GM18505 (cell line): Measurements from ENCODE around the gene SHROOM3.

Experiments used
- ATAC-seq: cut with Tn5 transposase; IDR thresholded peaks from one replicate; pipeline ENCODE4 v1.9.1; 2021; ENCODE audit not compliant: unreplicated experiment
- POLR2A ChIP-seq: IDR thresholded peaks from 4 replicates; pipeline ENCODE4 v1.6.1; 2011; ENCODE audit warnings: borderline replicate concordance; ENCODE audit not compliant: insufficient read depth, insufficient read length; ENCODE audit errors: extremely low read depth

The SHROOM3 gene

GRCh38 chr4:76564123-76564915 lies 129.3 kb downstream of the SHROOM3 start:
- TF ChIP-seq POLR2A, result no peak
- ATAC-seq, result no peak

GRCh38 chr4:76568262-76568661 lies 133.2 kb downstream of the SHROOM3 start:
- no peak for ATAC-seq
- no peak for TF ChIP-seq POLR2A

- ATAC-seq, result no peak
- no peak for TF ChIP-seq POLR2A
Observed at GRCh38 chr4:76569225-76569624, 134.2 kb downstream of the SHROOM3 start.

GRCh38 chr4:76569706-76570105 lies 134.7 kb downstream of the SHROOM3 start:
- no peak for ATAC-seq
- TF ChIP-seq POLR2A, result no peak

GRCh38 chr4:76570141-76570973 lies 135.3 kb downstream of the SHROOM3 start:
- ATAC-seq, result no peak
- TF ChIP-seq POLR2A, result no peak

GRCh38 chr4:76571274-76571673 lies 136.2 kb downstream of the SHROOM3 start:
- no peak for ATAC-seq

GRCh38 chr4:76572224-76572623 lies 137.2 kb downstream of the SHROOM3 start:
- ATAC-seq, result no peak
- no peak for TF ChIP-seq POLR2A

More at GRCh38 chr4:76571274-76571673, 136.2 kb downstream of the SHROOM3 start:
- TF ChIP-seq POLR2A, result no peak

GRCh38 chr4:76576824-76577223 lies 141.8 kb downstream of the SHROOM3 start:
- no peak for ATAC-seq
- no peak for TF ChIP-seq POLR2A

GRCh38 chr4:76578002-76578560 lies 143.1 kb downstream of the SHROOM3 start:
- TF ChIP-seq POLR2A, result no peak
- no peak for ATAC-seq

GRCh38 chr4:76579596-76580375 lies 144.8 kb downstream of the SHROOM3 start:
- ATAC-seq, result no peak
- no peak for TF ChIP-seq POLR2A

GRCh38 chr4:76581077-76581962 lies 146.3 kb downstream of the SHROOM3 start:
- no peak for TF ChIP-seq POLR2A
- no peak for ATAC-seq
